OCI-LY7 (cell line): ENCODE measurements around the gene ARV1. TPM values are rescaled to one million over a fixed set of nuclear protein-coding genes. Genes with fewer than 3 reads are reported as not detected.

Source experiments
- BruUV-seq: library from RNA; stranded (reverse); fragments of 400-500 nt; replicated peaks from 2 replicates; lab custom pipeline; 2021; lab: Mats Ljungman, UMichigan
- CTCF ChIA-PET: fragments of 300-600 bp; sonication (Branson Sonifier 250); formaldehyde crosslinking; loops from one replicate; lab custom pipeline; 2022; ENCODE audit warnings: antibody characterized with exemption; ENCODE audit not compliant: unreplicated experiment; lab: Charles Lee
- POLR2A ChIA-PET: fragments of 300-600 bp; sonication (Branson Sonifier 250); formaldehyde crosslinking; loops from one replicate; lab custom pipeline; 2022; ENCODE audit warnings: antibody characterized with exemption; lab: Charles Lee
- DNase-seq: peaks from one replicate; pipeline ENCODE4 v3.0.0-alpha.2; 2015; ENCODE audit warnings: low spot score
- H2AFZ ChIP-seq: fragments of 200-600 bp; sonication (generic), shearing (Covaris generic); 2 replicates; pipeline ENCODE4 v1.6.1; 2014; ENCODE audit warnings: mild to moderate bottlenecking, antibody characterized with exemption, low read length, moderate library complexity
- H3K27ac ChIP-seq: fragments of 200-600 bp; sonication (generic); 2 replicates; pipeline ENCODE4 v1.5.1; 2014; ENCODE audit warnings: mixed run types, low read depth, mild to moderate bottlenecking, moderate library complexity, low read length, inconsistent platforms; ENCODE audit not compliant: poor library complexity, severe bottlenecking
- H3K36me3 ChIP-seq: fragments of 200-600 bp; sonication (generic); 2 replicates; pipeline ENCODE4 v1.6.1; 2014; ENCODE audit warnings: mild to moderate bottlenecking, antibody characterized with exemption, low read length, moderate library complexity, mixed read lengths; ENCODE audit not compliant: insufficient read depth
- H3K4me1 ChIP-seq: fragments of 200-600 bp; sonication (generic); 2 replicates; pipeline ENCODE4 v1.5.1; 2014; ENCODE audit warnings: mild to moderate bottlenecking, low read length; ENCODE audit not compliant: insufficient read depth, poor library complexity, severe bottlenecking
- H3K4me2 ChIP-seq: fragments of 200-600 bp; sonication (generic); 2 replicates; pipeline ENCODE4 v1.6.1; 2014; ENCODE audit warnings: mild to moderate bottlenecking, low read length
- H3K4me3 ChIP-seq: fragments of 200-600 bp; sonication (generic); 2 replicates; pipeline ENCODE4 v1.5.1; 2014; ENCODE audit warnings: mild to moderate bottlenecking, low read depth, low read length; ENCODE audit not compliant: poor library complexity, severe bottlenecking
- H3K79me2 ChIP-seq: fragments of 200-600 bp; sonication (generic); 2 replicates; pipeline ENCODE4 v1.6.1; 2016; ENCODE audit warnings: low read depth, mild to moderate bottlenecking, low read length, moderate library complexity, mixed read lengths; ENCODE audit not compliant: insufficient read depth
- H3K9me2 ChIP-seq: fragments of 200-600 bp; sonication (generic); 2 replicates; pipeline ENCODE4 v1.6.1; 2016; ENCODE audit warnings: mild to moderate bottlenecking, low read length, mixed read lengths; ENCODE audit not compliant: insufficient read depth
- H3K9me3 ChIP-seq: fragments of 200-600 bp; sonication (generic); 2 replicates; pipeline ENCODE4 v1.6.1; 2014; ENCODE audit warnings: mild to moderate bottlenecking, mixed run types, low read length, mixed read lengths
- H4K20me1 ChIP-seq: fragments of 200-600 bp; sonication (generic); 2 replicates; pipeline ENCODE4 v1.6.1; 2014; ENCODE audit warnings: mild to moderate bottlenecking, antibody characterized with exemption, low read length, moderate library complexity, mixed read lengths; ENCODE audit not compliant: insufficient read depth
- EZH2phosphoT487 ChIP-seq: fragments of 200-600 bp; sonication (generic); IDR thresholded peaks from 2 replicates; pipeline ENCODE4 v1.6.1; 2018; ENCODE audit warnings: low read depth, borderline replicate concordance, mild to moderate bottlenecking, mixed run types, antibody characterized with exemption, low read length, moderate library complexity, mixed read lengths
- intact Hi-C: fragments of 100-400 bp; cut with micrococcal nuclease; formaldehyde crosslinking; loops from one replicate; pipeline ENCODE4 v1.10.0; 2022; ENCODE audit not compliant: unreplicated experiment
- total RNA-seq, 2 experiments: library from RNA; depleted of rRNA in 1 of 2; stranded (reverse); fragments of >200 nt in 1 of 2; shearing (Covaris generic) in 1 of 2; gene quantifications; 2 replicates each; pipeline ENCODE4 v1.2.3, GENCODE V29; 2014 to 2022
- TF ChIP-seq, protein P1 (sequence below): fragments of 200-600 bp; sonication (generic); conservative IDR thresholded peaks from 2 replicates; pipeline ENCODE4 v1.5.1; 2014; ENCODE audit warnings: mild to moderate bottlenecking, antibody characterized with exemption, low read length, moderate library complexity, mixed read lengths

The ARV1 gene
- total RNA-seq, 2 experiments from 2014 or later: 15.1 to 21.2 TPM

DNA sequence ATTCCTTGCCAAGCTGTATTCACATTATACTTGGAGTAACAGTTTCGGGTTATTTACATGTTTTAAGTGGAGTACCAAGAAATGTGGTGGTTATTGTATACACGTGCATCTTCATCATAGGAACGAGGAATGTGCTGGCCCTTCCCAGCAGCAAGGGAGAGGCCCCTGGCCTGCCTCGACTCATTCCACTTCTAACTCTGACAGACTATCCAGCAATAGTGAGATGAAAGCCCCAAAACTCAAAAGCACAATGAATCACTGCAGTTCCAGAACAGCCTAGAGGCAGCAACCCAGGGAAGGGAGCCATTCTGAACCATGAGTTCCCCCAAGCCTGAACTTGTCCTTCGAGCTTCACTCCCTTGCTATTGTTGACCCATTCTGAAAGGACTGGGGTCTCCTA, 38.1 kb downstream of the ARV1 start:
- Histone ChIP-seq H3K4me3 (no peak overlapping the region), H3K9me3 (no peaks in the 10 kb centered on the region), H3K79me2 (no peaks in the 10 kb centered on the region), H2AFZ (no peak overlapping the region), H3K27ac (no peak overlapping the region), H3K36me3 (no peaks in the 10 kb centered on the region), H3K9me2 (no peaks in the 10 kb centered on the region), H3K4me1 (no peaks in the 10 kb centered on the region), H3K4me2 (no peak overlapping the region), H4K20me1 (no peaks in the 10 kb centered on the region)
- intact Hi-C loops: no loop called here
- CTCF ChIA-PET: no interaction called here
- DNase-seq: no peak
- POLR2A ChIA-PET: no interaction called here
- TF ChIP-seq EZH2phosphoT487: no peak
- TF ChIP-seq, protein P1, sequence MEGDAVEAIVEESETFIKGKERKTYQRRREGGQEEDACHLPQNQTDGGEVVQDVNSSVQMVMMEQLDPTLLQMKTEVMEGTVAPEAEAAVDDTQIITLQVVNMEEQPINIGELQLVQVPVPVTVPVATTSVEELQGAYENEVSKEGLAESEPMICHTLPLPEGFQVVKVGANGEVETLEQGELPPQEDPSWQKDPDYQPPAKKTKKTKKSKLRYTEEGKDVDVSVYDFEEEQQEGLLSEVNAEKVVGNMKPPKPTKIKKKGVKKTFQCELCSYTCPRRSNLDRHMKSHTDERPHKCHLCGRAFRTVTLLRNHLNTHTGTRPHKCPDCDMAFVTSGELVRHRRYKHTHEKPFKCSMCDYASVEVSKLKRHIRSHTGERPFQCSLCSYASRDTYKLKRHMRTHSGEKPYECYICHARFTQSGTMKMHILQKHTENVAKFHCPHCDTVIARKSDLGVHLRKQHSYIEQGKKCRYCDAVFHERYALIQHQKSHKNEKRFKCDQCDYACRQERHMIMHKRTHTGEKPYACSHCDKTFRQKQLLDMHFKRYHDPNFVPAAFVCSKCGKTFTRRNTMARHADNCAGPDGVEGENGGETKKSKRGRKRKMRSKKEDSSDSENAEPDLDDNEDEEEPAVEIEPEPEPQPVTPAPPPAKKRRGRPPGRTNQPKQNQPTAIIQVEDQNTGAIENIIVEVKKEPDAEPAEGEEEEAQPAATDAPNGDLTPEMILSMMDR: no peak
- BruUV-seq: no TSS peak

DNA sequence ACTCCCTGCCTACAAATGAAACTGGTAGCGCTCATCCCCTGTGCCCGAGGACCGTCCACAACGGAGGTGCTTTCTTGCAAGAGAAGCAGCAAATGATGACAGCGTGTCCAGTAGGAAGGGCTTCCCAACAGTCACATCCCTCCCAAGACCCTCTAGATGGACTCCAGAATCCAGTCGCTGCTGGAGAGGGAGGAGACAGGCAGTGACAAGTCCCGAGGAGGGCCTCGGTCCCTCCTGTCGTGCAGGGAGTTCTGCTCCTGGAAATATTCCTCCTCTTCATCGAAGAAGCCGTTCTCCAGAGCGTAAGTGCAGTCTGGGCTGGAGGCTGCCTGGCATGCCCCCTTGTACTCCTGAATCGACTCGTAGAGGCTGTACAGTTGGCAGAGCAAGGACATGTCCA, 40.8 kb downstream of the ARV1 start:
- Histone ChIP-seq H3K27ac (no peak overlapping the region), H3K36me3 (no peaks in the 10 kb centered on the region), H3K9me2 (no peaks in the 10 kb centered on the region), H3K79me2 (no peaks in the 10 kb centered on the region), H3K4me1 (no peaks in the 10 kb centered on the region), H4K20me1 (no peaks in the 10 kb centered on the region), H3K4me2 (no peak overlapping the region), H2AFZ (no peak overlapping the region), H3K9me3 (no peaks in the 10 kb centered on the region), H3K4me3 (no peak overlapping the region)
- POLR2A ChIA-PET: interaction anchor here (0.7 kb wide), 1 partner anchor 25 kb away, joined by 5 read pairs; no protein-coding TSS in a partner anchor
- no peak for TF ChIP-seq EZH2phosphoT487
- TF ChIP-seq, protein P1: no peak
- DNase-seq: no peak
- CTCF ChIA-PET: no interaction called here
- intact Hi-C loops: no loop called here
- no TSS peak for BruUV-seq

DNA sequence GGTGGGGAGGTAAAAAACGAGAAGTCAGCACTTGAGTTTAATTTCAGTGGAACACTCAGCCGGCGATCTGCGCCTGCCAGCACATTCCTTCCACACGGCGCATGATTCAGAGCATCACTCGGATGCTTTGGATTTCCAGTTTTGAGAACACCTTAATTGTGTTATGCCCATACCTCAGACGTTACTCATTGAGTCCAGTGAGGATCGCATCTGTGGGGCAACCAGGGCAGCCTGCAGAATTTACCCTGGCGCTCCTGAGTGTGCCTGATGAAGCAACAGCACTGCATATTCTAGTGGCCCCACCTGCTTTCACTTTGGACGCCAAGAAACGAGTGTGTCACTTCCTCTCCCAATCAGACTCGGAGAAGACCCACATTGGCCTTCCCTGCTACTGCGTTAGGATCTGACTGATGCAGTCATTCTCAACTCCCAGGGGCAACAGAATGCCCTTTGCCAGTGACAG, 41.3 kb downstream of the ARV1 start:
- no TSS peak for BruUV-seq

More for the DNA sequence above, 41.3 kb downstream of the ARV1 start:
- no peaks in the 10 kb centered on the region for H4K20me1 ChIP-seq
- no peaks in the 10 kb centered on the region for H3K9me2 ChIP-seq
- H3K4me3 ChIP-seq: no peak overlapping the region
- ChIA-PET POLR2A (no interaction called here), CTCF (no interaction called here)
- H2AFZ ChIP-seq: no peak overlapping the region
- H3K27ac ChIP-seq: no peak overlapping the region
- H3K4me1 ChIP-seq: no peaks in the 10 kb centered on the region
- DNase-seq: no peak
- TF ChIP-seq, protein P1: no peak
- no peak overlapping the region for H3K4me2 ChIP-seq
- H3K79me2 ChIP-seq: no peaks in the 10 kb centered on the region
- no peaks in the 10 kb centered on the region for H3K36me3 ChIP-seq
- H3K9me3 ChIP-seq: no peaks in the 10 kb centered on the region
- intact Hi-C loops: no loop called here
